Measurements from ENCODE around the gene F8.

F8 gene

GRCh38 chrX:155028877-155029291 lies 6.4 kb upstream of the F8 start:
- TF ChIP-seq, protein P1, sequence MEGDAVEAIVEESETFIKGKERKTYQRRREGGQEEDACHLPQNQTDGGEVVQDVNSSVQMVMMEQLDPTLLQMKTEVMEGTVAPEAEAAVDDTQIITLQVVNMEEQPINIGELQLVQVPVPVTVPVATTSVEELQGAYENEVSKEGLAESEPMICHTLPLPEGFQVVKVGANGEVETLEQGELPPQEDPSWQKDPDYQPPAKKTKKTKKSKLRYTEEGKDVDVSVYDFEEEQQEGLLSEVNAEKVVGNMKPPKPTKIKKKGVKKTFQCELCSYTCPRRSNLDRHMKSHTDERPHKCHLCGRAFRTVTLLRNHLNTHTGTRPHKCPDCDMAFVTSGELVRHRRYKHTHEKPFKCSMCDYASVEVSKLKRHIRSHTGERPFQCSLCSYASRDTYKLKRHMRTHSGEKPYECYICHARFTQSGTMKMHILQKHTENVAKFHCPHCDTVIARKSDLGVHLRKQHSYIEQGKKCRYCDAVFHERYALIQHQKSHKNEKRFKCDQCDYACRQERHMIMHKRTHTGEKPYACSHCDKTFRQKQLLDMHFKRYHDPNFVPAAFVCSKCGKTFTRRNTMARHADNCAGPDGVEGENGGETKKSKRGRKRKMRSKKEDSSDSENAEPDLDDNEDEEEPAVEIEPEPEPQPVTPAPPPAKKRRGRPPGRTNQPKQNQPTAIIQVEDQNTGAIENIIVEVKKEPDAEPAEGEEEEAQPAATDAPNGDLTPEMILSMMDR (IDR thresholded peaks at IDR 0.05; ENCODE audit: insufficient read depth, missing control alignments), result no peak
- DNase-seq (ENCODE audit: insufficient read length, low spot score), result no peak
- no peak for FAIRE-seq

DNA sequence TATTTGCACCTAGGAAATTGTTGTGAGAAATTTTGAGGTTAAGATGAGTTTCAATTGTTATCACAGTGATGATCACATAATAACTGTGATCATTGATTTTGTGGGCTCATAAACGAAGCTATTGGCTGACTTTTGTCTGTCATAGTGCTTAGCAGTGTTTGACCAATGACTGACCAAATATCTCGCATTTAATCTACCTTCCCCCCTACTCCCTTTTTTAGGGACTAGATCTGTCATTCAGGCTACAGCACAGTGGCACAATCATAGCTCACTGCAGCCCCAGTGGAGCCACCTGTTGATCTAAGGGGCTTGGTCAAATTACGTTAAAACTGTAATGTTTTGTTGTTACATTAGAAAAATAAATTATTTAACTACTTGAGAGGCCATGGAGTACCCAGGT lies 5.6 kb upstream of the F8 start:
- no peak for FAIRE-seq
- TF ChIP-seq, protein P1 (IDR thresholded peaks at IDR 0.05; ENCODE audit: insufficient read depth, missing control alignments), result no peak
- DNase-seq (ENCODE audit: insufficient read length, low spot score), result no peak

GRCh38 chrX:155027509-155028066 lies 5.1 kb upstream of the F8 start:
- FAIRE-seq, result no peak
- DNase-seq (ENCODE audit: insufficient read length, low spot score), result no peak
- TF ChIP-seq, protein P1 (IDR thresholded peaks at IDR 0.05; ENCODE audit: insufficient read depth, missing control alignments), result no peak

DNA sequence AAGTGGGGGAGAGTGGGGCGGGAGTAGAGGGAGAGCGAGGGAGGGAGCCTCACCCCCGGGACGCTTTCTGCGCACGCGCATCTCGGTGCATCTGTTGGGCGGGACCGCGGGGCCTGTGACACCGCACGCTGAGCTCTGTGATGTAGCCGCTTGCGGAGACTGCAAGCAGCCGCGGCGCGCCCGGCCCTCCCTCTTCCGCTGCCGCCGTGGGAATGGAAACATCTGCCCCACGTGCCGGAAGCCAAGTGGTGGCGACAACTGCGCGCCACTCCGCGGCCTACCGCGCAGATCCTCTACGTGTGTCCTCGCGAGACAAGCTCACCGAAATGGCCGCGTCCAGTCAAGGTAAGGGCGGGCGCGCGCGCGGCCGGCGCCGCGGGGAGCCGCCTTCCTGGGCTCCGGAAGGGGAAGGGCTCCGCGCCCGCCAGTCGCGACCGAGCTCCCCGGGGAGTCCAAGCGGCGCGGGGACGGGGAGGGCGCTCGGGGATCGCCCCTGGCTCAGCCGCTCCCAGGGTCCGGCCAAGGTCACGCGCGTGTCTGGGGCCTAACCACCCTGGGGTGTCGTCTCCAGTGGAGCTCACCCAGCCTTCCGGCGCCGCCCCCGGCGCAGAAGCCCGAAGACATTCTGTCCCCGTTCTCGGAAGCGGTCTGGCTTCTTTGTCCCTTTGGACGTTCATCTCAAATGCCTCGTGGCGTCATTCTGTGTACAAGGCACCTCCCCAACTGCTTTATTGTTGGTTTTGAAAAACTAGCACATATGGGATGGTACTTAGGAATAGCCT lies 4.4 kb upstream of the F8 start, which contains the start of gene FUNDC2:
Gene FUNDC2, plus strand, starts transcription at position 118 of the 782 bp plus-strand sequence. Its CDS starts 95 bp downstream, at position 213.
- FAIRE-seq (no peak), DNase-seq (ENCODE audit: insufficient read length, low spot score) (peak; percentile 25)
- TF ChIP-seq, protein P1 (IDR thresholded peaks at IDR 0.05; ENCODE audit: insufficient read depth, missing control alignments), result no peak

DNA sequence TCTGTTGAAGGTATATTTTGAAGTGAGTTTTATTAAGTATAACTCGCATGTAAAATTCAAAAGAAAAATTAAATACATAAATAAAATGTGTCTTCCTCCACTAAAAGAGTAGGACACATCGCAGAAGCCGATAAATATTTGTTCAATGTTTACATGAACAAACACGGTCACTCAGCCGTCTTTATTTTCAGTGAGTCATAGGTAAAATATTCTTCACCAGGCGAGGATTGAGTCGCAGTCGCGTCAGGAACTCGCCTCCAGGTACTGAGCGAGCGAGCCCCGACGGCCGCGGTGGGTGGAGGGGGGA lies 3.9 kb upstream of the F8 start:
- no peak for FAIRE-seq

DNA sequence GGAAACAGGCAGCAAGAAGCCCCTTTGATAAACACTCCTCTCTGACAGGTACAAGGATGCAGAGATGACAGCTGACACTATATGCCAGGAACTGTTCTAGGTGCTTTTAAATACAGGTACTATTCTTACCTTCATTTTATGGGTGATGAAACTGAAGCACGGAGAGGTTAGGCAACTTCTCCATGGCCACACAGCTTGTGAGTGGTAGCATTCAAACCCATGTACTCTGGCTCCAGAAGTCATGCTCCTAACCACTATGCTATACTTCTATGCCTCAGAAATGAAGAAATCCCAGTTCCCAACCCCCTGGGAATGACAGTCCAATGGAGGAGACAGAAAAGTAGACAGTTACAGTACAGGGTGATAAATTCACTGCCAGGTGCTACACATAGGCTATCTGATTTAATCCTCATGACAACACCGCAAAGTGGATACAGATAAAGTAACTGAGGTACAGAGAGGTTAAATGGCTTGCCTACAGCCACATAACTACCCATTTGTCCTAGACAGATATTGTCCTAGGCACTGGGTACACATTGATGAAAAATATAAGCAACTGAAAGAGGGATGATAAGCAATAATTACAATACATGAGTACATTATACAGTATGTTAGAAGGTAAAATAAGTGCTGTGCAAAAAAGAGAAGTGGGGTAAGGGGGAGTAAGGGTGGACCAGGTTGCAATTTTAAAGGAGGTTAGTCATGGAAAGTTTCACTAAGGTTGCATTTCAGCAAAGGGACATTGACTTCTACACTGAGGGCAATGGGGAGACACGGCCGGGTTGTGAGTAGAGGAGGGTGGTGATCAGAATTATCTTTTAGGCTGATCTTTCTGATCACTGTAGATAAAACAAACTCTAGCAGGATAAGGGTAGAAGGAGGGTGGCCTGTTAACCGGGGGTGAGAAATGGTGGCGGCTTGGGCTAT lies 1.6 kb upstream of the F8 start:
- DNase-seq (ENCODE audit: insufficient read length, low spot score) (no peak), FAIRE-seq (no peak)
- TF ChIP-seq, protein P1 (IDR thresholded peaks at IDR 0.05; ENCODE audit: insufficient read depth, missing control alignments), result no peak

More for the DNA sequence above, 3.9 kb upstream of the F8 start:
- TF ChIP-seq, protein P1 (IDR thresholded peaks at IDR 0.05; ENCODE audit: insufficient read depth, missing control alignments), result no peak
- DNase-seq (ENCODE audit: insufficient read length, low spot score), result no peak
